Gastrocnemius medialis (tissue), 4 donors: Measurements from ENCODE around the gene GPRIN1. TPM values are rescaled to one million over a fixed set of nuclear protein-coding genes. Genes with fewer than 3 reads are reported as not detected.
A peak's percentile ranks its signal among the peaks of the same experiment; 100 is the strongest.

Experiments
- ATAC-seq, 2 donors: fragments of 150-250 bp; one replicate each; pipeline ENCODE4 v1.9.1; 2016
- DNase-seq, 2 donors: peaks; one replicate each; pipeline ENCODE4 v3.0.0-alpha.2; 2019
- H3K27ac ChIP-seq, 4 donors: fragments of 200-600 bp; sonication (generic); 1 replicate in 1 of 4; 2 replicates in 3 of 4; pipeline ENCODE4 v1.5.1; 2016 to 2018; ENCODE audit warnings: mild to moderate bottlenecking in 2 of 4, moderate library complexity in 1 of 4
- H3K27me3 ChIP-seq, 3 donors: fragments of 200-600 bp; sonication (generic) in 2 of 3; 1 replicate in 1 of 3; 2 replicates in 2 of 3; pipeline versions ENCODE4 v1.5.1 to v1.6.0; 2016 to 2019; ENCODE audit warnings: mild to moderate bottlenecking in 1 of 3, moderate library complexity in 1 of 3
- H3K36me3 ChIP-seq, 2 donors: fragments of 200-600 bp; sonication (generic) in 1 of 2; one replicate each; pipeline ENCODE4 v1.5.1; 2017 to 2018
- H3K4me1 ChIP-seq, 2 donors: fragments of 200-600 bp; sonication (generic) in 1 of 2; one replicate each; pipeline ENCODE4 v1.5.1; 2016 to 2017; ENCODE audit warnings: mild to moderate bottlenecking in 2 of 2
- H3K4me3 ChIP-seq, 4 donors: fragments of 200-600 bp; sonication (generic) in 3 of 4; 1 replicate in 1 of 4; 2 replicates in 3 of 4; pipeline ENCODE4 v1.5.1; 2016 to 2019; ENCODE audit warnings: mild to moderate bottlenecking in 2 of 4
- H3K9me3 ChIP-seq, 3 donors: fragments of 200-600 bp; sonication (generic) in 2 of 3; 1 replicate in 1 of 3; 2 replicates in 2 of 3; pipeline ENCODE4 v1.5.1; 2016 to 2019
- POLR2A ChIP-seq, 2 donors: fragments of 450-650 bp; IDR thresholded peaks; one replicate each; pipeline ENCODE4 v1.6.1; 2017; ENCODE audit warnings: antibody characterized with exemption in 2 of 2, mild to moderate bottlenecking in 2 of 2, moderate library complexity in 2 of 2
- in situ Hi-C, 4 donors: fragments of 200-750 bp; cut with MboI; loops; one replicate each; pipeline versions ENCODE4 v1.15.0 to v1.8.0; 2017; ENCODE audit warnings: low sequenced_read_pairs in 4 of 4
- intact Hi-C: fragments of 100-400 bp; cut with DNase I; formaldehyde crosslinking; loops from one replicate; pipeline ENCODE4 v1.15.1; 2023; ENCODE audit warnings: low total_unique reads
- total RNA-seq, 4 donors: library from RNA; depleted of rRNA; stranded (reverse); fragments of >200 nt; gene quantifications; one replicate each; pipeline versions ENCODE4 v1.1.0 to v1.2.3, GENCODE V29; 2016
- TF ChIP-seq, protein P1 (sequence below), 5 experiments: fragments of 450-650 bp in 3 of 5; fragments of 200-600 bp in 2 of 5; sonication (generic) in 2 of 5; IDR thresholded peaks in 4 of 5; conservative IDR thresholded peaks in 1 of 5; 1 replicate in 4 of 5; 2 replicates in 1 of 5; pipeline ENCODE4 v1.5.1; 2016 to 2019; ENCODE audit warnings: antibody characterized with exemption in 5 of 5, mild to moderate bottlenecking in 3 of 5, moderate library complexity in 3 of 5

The GPRIN1 gene
- total RNA-seq, 4 donors from 2014 or later = 0.35 to 0.78 (median 0.47) TPM

DNA sequence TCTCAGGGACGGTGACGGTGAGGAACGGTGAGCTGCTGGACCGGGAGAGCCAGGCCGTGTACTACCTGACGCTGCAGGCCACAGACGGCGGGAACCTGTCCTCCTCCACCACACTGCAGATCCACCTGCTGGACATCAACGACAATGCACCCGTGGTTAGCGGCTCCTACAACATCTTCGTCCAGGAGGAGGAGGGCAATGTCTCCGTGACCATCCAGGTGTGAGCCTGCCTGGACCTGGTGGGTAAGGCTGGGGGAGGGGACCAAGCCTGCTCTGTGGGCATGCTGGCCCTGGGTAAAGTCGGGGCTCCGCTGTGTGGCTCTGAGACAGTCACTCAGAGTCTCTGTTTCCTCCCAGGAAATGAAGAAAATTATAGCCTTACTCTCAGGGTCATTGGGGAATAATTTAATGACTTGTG is 31.6 kb downstream of the GPRIN1 start:
- Histone ChIP-seq H3K27me3 (no peaks in the 10 kb centered on the region), H3K4me1 (no peaks in the 10 kb centered on the region), H3K9me3 (no peaks in the 10 kb centered on the region), H3K4me3 (no peak overlapping the region), H3K27ac (no peak overlapping the region), H3K36me3 (no peaks in the 10 kb centered on the region)
- DNase-seq (no peak), ATAC-seq (no peak)
- in situ Hi-C loops = no loop called here
- no peak for TF ChIP-seq POLR2A (IDR thresholded peaks at IDR 0.05)
- TF ChIP-seq, protein P1, sequence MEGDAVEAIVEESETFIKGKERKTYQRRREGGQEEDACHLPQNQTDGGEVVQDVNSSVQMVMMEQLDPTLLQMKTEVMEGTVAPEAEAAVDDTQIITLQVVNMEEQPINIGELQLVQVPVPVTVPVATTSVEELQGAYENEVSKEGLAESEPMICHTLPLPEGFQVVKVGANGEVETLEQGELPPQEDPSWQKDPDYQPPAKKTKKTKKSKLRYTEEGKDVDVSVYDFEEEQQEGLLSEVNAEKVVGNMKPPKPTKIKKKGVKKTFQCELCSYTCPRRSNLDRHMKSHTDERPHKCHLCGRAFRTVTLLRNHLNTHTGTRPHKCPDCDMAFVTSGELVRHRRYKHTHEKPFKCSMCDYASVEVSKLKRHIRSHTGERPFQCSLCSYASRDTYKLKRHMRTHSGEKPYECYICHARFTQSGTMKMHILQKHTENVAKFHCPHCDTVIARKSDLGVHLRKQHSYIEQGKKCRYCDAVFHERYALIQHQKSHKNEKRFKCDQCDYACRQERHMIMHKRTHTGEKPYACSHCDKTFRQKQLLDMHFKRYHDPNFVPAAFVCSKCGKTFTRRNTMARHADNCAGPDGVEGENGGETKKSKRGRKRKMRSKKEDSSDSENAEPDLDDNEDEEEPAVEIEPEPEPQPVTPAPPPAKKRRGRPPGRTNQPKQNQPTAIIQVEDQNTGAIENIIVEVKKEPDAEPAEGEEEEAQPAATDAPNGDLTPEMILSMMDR (IDR thresholded peaks at IDR 0.05 in 4 of 5, conservative IDR thresholded peaks at IDR 0.05 in 1 of 5) = peak in 2 of 5 experiments; percentile 10 to 14
- intact Hi-C loops = loop anchor here (10.0 kb wide), 1 partner anchor 164 kb away; the partner anchor contains the start of gene CLTB

DNA sequence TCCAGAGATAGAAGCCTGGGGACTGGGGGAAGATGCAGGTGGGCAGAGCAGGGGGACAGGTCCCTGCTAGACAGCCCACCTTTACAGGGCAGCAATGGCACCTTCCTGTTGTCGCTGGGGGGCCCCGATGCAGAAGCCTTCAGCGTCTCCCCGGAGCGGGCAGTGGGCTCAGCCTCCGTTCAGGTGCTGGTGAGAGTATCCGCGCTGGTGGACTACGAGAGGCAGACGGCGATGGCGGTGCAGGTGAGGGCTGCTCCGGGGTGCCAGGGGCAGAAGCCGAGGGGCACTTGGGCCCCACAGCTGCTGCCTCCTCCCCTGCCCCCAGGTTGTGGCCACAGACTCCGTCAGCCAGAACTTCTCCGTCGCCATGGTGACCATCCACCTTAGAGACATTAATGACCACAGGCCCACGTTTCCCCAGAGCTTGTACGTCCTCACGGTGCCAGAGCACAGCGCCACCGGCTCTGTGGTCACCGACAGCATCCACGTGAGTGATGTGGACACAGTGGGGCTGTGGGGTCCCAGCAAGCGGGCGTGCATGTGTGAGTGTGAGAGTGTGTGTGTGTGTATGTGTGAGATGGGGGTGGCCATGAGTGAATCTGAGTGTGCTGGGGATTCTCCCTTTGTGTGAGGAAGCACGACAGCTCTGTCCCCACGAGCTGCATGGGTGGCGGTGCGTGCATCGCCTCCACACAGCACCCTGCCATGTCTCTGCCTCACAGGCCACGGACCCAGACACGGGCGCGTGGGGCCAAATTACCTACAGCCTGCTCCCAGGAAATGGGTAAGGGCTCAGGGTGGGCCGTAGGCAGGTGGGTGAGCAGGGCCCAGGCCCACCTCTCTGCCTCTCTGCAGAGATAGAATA is 32.4 kb downstream of the GPRIN1 start:
- no peaks in the 10 kb centered on the region for H3K9me3 ChIP-seq
- ATAC-seq = no peak
- no peak for DNase-seq
- no peak for TF ChIP-seq POLR2A (IDR thresholded peaks at IDR 0.05)
- TF ChIP-seq, protein P1 (IDR thresholded peaks at IDR 0.05 in 4 of 5, conservative IDR thresholded peaks at IDR 0.05 in 1 of 5) = no peak
- no peak overlapping the region for H3K27ac ChIP-seq
- in situ Hi-C loops (no loop called here), intact Hi-C loops (loop anchor here (10.0 kb wide), 1 partner anchor 163 kb away; the partner anchor contains the start of gene CLTB)
- H3K36me3 ChIP-seq = no peaks in the 10 kb centered on the region
- no peak overlapping the region for H3K4me3 ChIP-seq
- H3K27me3 ChIP-seq = no peaks in the 10 kb centered on the region
- H3K4me1 ChIP-seq = no peaks in the 10 kb centered on the region

DNA sequence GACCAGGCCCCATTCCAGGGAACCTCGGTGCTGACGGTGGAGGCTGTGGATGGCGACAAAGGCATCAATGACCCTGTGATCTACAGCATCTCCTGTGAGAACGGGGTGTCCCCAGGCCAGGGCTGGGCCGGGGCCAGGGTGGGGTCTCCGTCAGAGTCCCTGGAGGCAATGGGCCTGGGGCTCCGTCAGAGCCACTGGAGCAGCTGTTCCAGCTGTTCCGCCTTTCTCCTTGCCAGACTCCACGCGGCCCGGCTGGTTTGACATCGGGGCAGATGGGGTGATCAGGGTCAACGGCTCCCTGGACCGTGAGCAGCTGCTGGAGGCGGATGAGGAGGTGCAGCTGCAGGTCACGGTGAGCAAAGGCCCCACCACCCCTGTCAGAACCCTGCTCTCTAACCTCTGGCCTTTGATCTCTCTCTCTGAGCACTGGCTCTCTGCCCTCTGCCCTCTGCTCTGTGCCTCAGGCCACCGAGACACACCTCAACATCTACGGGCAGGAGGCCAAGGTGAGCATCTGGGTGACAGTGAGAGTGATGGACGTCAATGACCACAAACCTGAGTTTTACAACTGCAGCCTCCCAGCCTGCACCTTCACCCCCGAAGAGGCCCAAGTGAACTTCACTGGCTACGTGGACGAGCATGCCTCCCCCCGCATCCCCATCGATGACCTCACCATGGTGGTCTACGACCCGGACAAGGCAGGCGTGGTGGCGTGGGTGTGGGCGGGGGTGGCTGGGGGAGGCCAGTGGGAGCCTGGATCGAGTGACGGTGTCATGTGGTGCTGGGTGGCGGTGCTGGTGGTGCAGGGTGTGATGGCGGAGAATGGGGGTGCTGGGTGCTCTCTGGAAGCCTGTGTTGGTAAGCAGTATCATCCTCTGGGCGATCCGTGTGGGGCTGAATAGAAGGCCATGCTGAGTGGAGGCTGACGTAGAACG is 34.2 kb downstream of the GPRIN1 start:
- in situ Hi-C loops = no loop called here
- H3K9me3 ChIP-seq = no peaks in the 10 kb centered on the region

DNA sequence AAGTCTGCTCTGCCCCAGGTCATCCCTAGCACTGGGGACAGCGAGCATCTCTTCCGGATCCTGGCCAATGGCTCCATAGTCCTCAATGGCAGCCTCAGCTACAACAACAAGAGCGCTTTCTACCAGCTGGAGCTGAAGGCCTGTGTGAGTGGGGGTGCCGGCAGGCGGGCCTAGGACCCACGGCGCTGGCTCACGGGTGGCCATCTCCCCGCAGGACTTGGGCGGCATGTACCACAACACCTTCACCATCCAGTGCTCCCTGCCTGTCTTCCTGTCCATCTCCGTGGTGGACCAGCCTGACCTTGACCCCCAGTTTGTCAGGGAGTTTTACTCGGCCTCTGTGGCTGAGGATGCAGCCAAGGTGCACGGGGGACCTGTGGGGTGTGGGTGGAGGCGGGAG is 34.9 kb downstream of the GPRIN1 start:
- Histone ChIP-seq H3K27me3 (peaks cover 0 to 2% (median 0%) of the 10 kb centered on the region in 3 donors), H3K36me3 (no peaks in the 10 kb centered on the region), H3K4me3 (no peak overlapping the region), H3K27ac (no peak overlapping the region), H3K9me3 (no peaks in the 10 kb centered on the region), H3K4me1 (no peaks in the 10 kb centered on the region)
- DNase-seq (no peak), ATAC-seq (no peak)
- no peak for TF ChIP-seq POLR2A (IDR thresholded peaks at IDR 0.05)
- TF ChIP-seq, protein P1 (IDR thresholded peaks at IDR 0.05 in 4 of 5, conservative IDR thresholded peaks at IDR 0.05 in 1 of 5) = no peak
- intact Hi-C loops = loop anchor here (10.0 kb wide), 1 partner anchor 160 kb away; the partner anchor contains the start of gene CLTB
- in situ Hi-C loops = no loop called here

More for the DNA sequence above, 34.2 kb downstream of the GPRIN1 start:
- no peak overlapping the region for H3K27ac ChIP-seq
- TF ChIP-seq POLR2A (IDR thresholded peaks at IDR 0.05) = no peak
- TF ChIP-seq, protein P1 (IDR thresholded peaks at IDR 0.05 in 4 of 5, conservative IDR thresholded peaks at IDR 0.05 in 1 of 5) = no peak
- intact Hi-C loops = loop anchor here (10.0 kb wide), 1 partner anchor 161 kb away; the partner anchor contains the start of gene CLTB
- no peaks in the 10 kb centered on the region for H3K4me1 ChIP-seq
- no peaks in the 10 kb centered on the region for H3K36me3 ChIP-seq
- DNase-seq = no peak
- no peaks in the 10 kb centered on the region for H3K27me3 ChIP-seq
- no peak for ATAC-seq
- no peak overlapping the region for H3K4me3 ChIP-seq
